CD4-positive, alpha-beta memory T cell (primary cell): Measurements from ENCODE around the gene THYN1. TPM values are rescaled to one million over a fixed set of nuclear protein-coding genes. Genes with fewer than 3 reads are reported as not detected.
A peak's percentile ranks its signal among the peaks of the same experiment; 100 is the strongest.

Experiments used
- CTCF ChIA-PET: fragments of 350-600 bp; sonication (Branson Sonifier 250); formaldehyde crosslinking; loops from one replicate; lab custom pipeline; 2021; ENCODE audit warnings: inconsistent platforms; ENCODE audit not compliant: partially characterized antibody; lab: Charles Lee
- POLR2A ChIA-PET: fragments of 350-600 bp; sonication (Branson Sonifier 250); formaldehyde crosslinking; loops from one replicate; lab custom pipeline; 2021; ENCODE audit not compliant: partially characterized antibody; lab: Charles Lee
- DNase-seq, 5 donors: peaks; one replicate each; pipeline versions ENCODE4 v3.0.0 to v3.0.0-alpha.2; 2020 to 2022; ENCODE audit warnings: mixed read lengths in 1 of 5
- H3K27ac ChIP-seq: one replicate; pipeline ENCODE4 v1.7.0; 2013; ENCODE audit warnings: low read depth, low read length
- H3K27me3 ChIP-seq: 2 replicates; pipeline ENCODE4 v1.7.0; 2013; ENCODE audit warnings: mild to moderate bottlenecking, low read length, moderate library complexity; ENCODE audit not compliant: insufficient read depth
- H3K36me3 ChIP-seq: 2 replicates; pipeline ENCODE4 v1.7.0; 2013; ENCODE audit warnings: mild to moderate bottlenecking, low read length, moderate library complexity; ENCODE audit not compliant: insufficient read depth
- H3K4me1 ChIP-seq: 2 replicates; pipeline ENCODE4 v1.7.0; 2013; ENCODE audit warnings: mild to moderate bottlenecking, low read length, moderate library complexity; ENCODE audit not compliant: insufficient read depth
- H3K4me3 ChIP-seq, 2 donors: one replicate each; pipeline ENCODE4 v1.7.0; 2013; ENCODE audit warnings: low read length in 2 of 2, mild to moderate bottlenecking in 1 of 2
- H3K9me3 ChIP-seq, 2 donors: one replicate each; pipeline ENCODE4 v1.7.0; 2013; ENCODE audit warnings: low read length in 2 of 2, control low read depth in 1 of 2; ENCODE audit not compliant: control insufficient read depth in 1 of 2
- H3K27ac Mint-ChIP-seq, 7 donors: one replicate each; pipeline ENCODE4 v1.8.0; 2020 to 2021; ENCODE audit warnings: mixed read lengths in 7 of 7, mild to moderate bottlenecking in 6 of 7, inconsistent platforms in 3 of 7, moderate library complexity in 3 of 7
- H3K27me3 Mint-ChIP-seq, 2 donors: one replicate each; pipeline ENCODE4 v1.8.0; 2020 to 2021; ENCODE audit warnings: mixed read lengths in 2 of 2
- H3K36me3 Mint-ChIP-seq, 2 donors: one replicate each; pipeline ENCODE4 v1.8.0; 2020 to 2021; ENCODE audit warnings: mixed read lengths in 2 of 2, inconsistent platforms in 1 of 2, mild to moderate bottlenecking in 1 of 2
- H3K4me1 Mint-ChIP-seq, 4 donors: one replicate each; pipeline ENCODE4 v1.8.0; 2020 to 2021; ENCODE audit warnings: mixed read lengths in 4 of 4, mild to moderate bottlenecking in 1 of 4
- H3K4me3 Mint-ChIP-seq, 8 donors: one replicate each; pipeline ENCODE4 v1.8.0; 2020 to 2021; ENCODE audit warnings: mixed read lengths in 8 of 8, mild to moderate bottlenecking in 7 of 8, moderate library complexity in 6 of 8, inconsistent platforms in 3 of 8
- H3K9me3 Mint-ChIP-seq, 8 donors: one replicate each; pipeline ENCODE4 v1.8.0; 2020 to 2021; ENCODE audit warnings: mixed read lengths in 8 of 8, mild to moderate bottlenecking in 5 of 8, inconsistent platforms in 3 of 8, moderate library complexity in 1 of 8
- intact Hi-C: fragments of 100-400 bp; cut with micrococcal nuclease; formaldehyde crosslinking; loops from one replicate; pipeline ENCODE4 v1.15.1; 2023
- polyA plus RNA-seq, 2 donors: library from polyadenylated mRNA; unstranded; fragments of 300-500 nt; fragmentation: Illumina TruSeq; gene quantifications; one replicate each; pipeline ENCODE4 v1.2.3, GENCODE V29; 2021
- total RNA-seq, 2 experiments: library from RNA; stranded (reverse); gene quantifications; one replicate each; pipeline ENCODE4 v1.2.3, GENCODE V29; 2021

Gene THYN1
- total and polyA plus RNA-seq, 4 experiments from 2014 or later, result 59.3 to 163 (median 94.5) TPM

- H3K4me3 Mint-ChIP-seq, result no peak overlapping the region
- ChIA-PET CTCF (interaction anchor here (1.0 to 1.4 kb wide), 3 partner anchors 10 to 20 kb away, joined by 3 to 4 read pairs (median 3); partner anchors contain the start of genes ACAD8, THYN1 and VPS26B), POLR2A (interaction anchor here (0.6 to 2.8 kb wide), 3 partner anchors 9 to 63 kb away, joined by 3 to 17 read pairs (median 4); partner anchors contain the start of genes GLB1L3, NCAPD3 and VPS26B)
- peaks cover 35% of the 10 kb centered on the region for H3K36me3 ChIP-seq
- H3K27ac Mint-ChIP-seq, result no peak overlapping the region
- H3K9me3 Mint-ChIP-seq, result no peaks in the 10 kb centered on the region
- peaks cover 25 to 41% (median 30%) of the 10 kb centered on the region in 4 donors for H3K4me1 Mint-ChIP-seq
- H3K4me1 ChIP-seq, result peaks cover 30% of the 10 kb centered on the region
- DNase-seq, result no peak
- H3K36me3 Mint-ChIP-seq, result peaks cover 26 to 47% of the 10 kb centered on the region in 2 donors
- intact Hi-C loops, result no loop called here
- no peaks in the 10 kb centered on the region for H3K27me3 ChIP-seq
- no peak overlapping the region for H3K4me3 ChIP-seq
- H3K9me3 ChIP-seq, result no peaks in the 10 kb centered on the region
- no peaks in the 10 kb centered on the region for H3K27me3 Mint-ChIP-seq
- H3K27ac ChIP-seq, result no peak overlapping the region
Measured at GRCh38 chr11:134233729-134234179, 19.4 kb downstream of the THYN1 start.

GRCh38 chr11:134231958-134232659 is 21.0 kb downstream of the THYN1 start:
- H3K4me1 Mint-ChIP-seq, result peaks cover 41 to 58% (median 44%) of the 10 kb centered on the region in 4 donors
- no peak overlapping the region for H3K27ac ChIP-seq
- H3K4me3 Mint-ChIP-seq, result peak overlapping the region in 1 of 8 donors; percentile 39
- intact Hi-C loops, result no loop called here
- no peaks in the 10 kb centered on the region for H3K9me3 Mint-ChIP-seq
- H3K36me3 Mint-ChIP-seq, result peaks cover 14 to 35% of the 10 kb centered on the region in 2 donors
- H3K9me3 ChIP-seq, result no peaks in the 10 kb centered on the region
- DNase-seq, result no peak
- CTCF ChIA-PET, result interaction anchor here (0.7 kb wide), 1 partner anchor 12 kb away, joined by 3 read pairs; no protein-coding TSS in a partner anchor
- H3K27me3 Mint-ChIP-seq, result no peaks in the 10 kb centered on the region
- H3K4me3 ChIP-seq, result no peak overlapping the region
- H3K4me1 ChIP-seq, result peaks cover 45% of the 10 kb centered on the region
- POLR2A ChIA-PET, result no interaction called here
- H3K36me3 ChIP-seq, result peaks cover 23% of the 10 kb centered on the region
- H3K27me3 ChIP-seq, result no peaks in the 10 kb centered on the region
- peak overlapping the region in 2 of 7 donors; percentile 32 to 87 for H3K27ac Mint-ChIP-seq

GRCh38 chr11:134230339-134230738 is 22.8 kb downstream of the THYN1 start:
- Histone ChIP-seq H3K9me3 (no peaks in the 10 kb centered on the region), H3K36me3 (peaks cover 11% of the 10 kb centered on the region), H3K27me3 (no peaks in the 10 kb centered on the region), H3K27ac (no peak overlapping the region), H3K4me1 (peaks cover 62% of the 10 kb centered on the region), H3K4me3 (no peak overlapping the region)
- ChIA-PET POLR2A (no interaction called here), CTCF (no interaction called here)
- Mint-ChIP-seq H3K9me3 (peaks cover 0 to 2% (median 0%) of the 10 kb centered on the region in 8 donors), H3K4me3 (peak overlapping the region in 3 of 8 donors; percentile 9 to 58 (median 26)), H3K36me3 (peaks cover 6 to 31% of the 10 kb centered on the region in 2 donors), H3K4me1 (peaks cover 54 to 75% (median 62%) of the 10 kb centered on the region in 4 donors), H3K27me3 (no peaks in the 10 kb centered on the region), H3K27ac (peak overlapping the region; percentile 8 to 89 (median 61))
- no peak for DNase-seq
- intact Hi-C loops, result no loop called here

- DNase-seq, result no peak
- Mint-ChIP-seq H3K4me3 (peak overlapping the region in 5 of 8 donors; percentile 25 to 57 (median 26)), H3K27ac (peak overlapping the region in 6 of 7 donors; percentile 8 to 89 (median 38)), H3K36me3 (peaks cover 3 to 27% of the 10 kb centered on the region in 2 donors), H3K9me3 (peaks cover 0 to 2% (median 0%) of the 10 kb centered on the region in 8 donors), H3K4me1 (peaks cover 54 to 78% (median 65%) of the 10 kb centered on the region in 4 donors), H3K27me3 (no peaks in the 10 kb centered on the region)
- Histone ChIP-seq H3K4me3 (no peak overlapping the region), H3K27ac (no peak overlapping the region), H3K9me3 (no peaks in the 10 kb centered on the region), H3K36me3 (peaks cover under 1% of the 10 kb centered on the region), H3K4me1 (peaks cover 63% of the 10 kb centered on the region), H3K27me3 (no peaks in the 10 kb centered on the region)
- ChIA-PET CTCF (interaction anchor here (0.8 to 0.9 kb wide), 2 partner anchors 32 to 302 kb away, joined by 3 read pairs; no protein-coding TSS in a partner anchor), POLR2A (interaction anchor here (0.6 to 1.4 kb wide), 2 partner anchors 47 to 160 kb away, joined by 3 to 4 read pairs; partner anchors contain the start of genes GLB1L3 and JAM3)
- intact Hi-C loops, result no loop called here
Measured at GRCh38 chr11:134229126-134229790, 23.9 kb downstream of the THYN1 start.

- peaks cover 63% of the 10 kb centered on the region for H3K4me1 ChIP-seq
- H3K27ac Mint-ChIP-seq, result peak overlapping the region in 5 of 7 donors; percentile 25 to 72 (median 32)
- intact Hi-C loops, result no loop called here
Measured at GRCh38 chr11:134228625-134229024, 24.5 kb downstream of the THYN1 start.

GRCh38 chr11:134226806-134227325 is 26.3 kb downstream of the THYN1 start:
- Mint-ChIP-seq H3K27me3 (no peaks in the 10 kb centered on the region), H3K4me3 (peak overlapping the region in 7 of 8 donors; percentile 61 to 98 (median 94)), H3K4me1 (peaks cover 60 to 87% (median 74%) of the 10 kb centered on the region in 4 donors), H3K27ac (peak overlapping the region in 1 of 7 donors; percentile 48), H3K9me3 (peaks cover 0 to 3% (median 0%) of the 10 kb centered on the region in 8 donors), H3K36me3 (peaks cover 3 to 29% of the 10 kb centered on the region in 2 donors)
- Histone ChIP-seq H3K36me3 (no peaks in the 10 kb centered on the region), H3K4me3 (peak overlapping the region in 1 of 2 donors; percentile 18), H3K4me1 (peaks cover 71% of the 10 kb centered on the region), H3K27ac (no peak overlapping the region), H3K9me3 (no peaks in the 10 kb centered on the region), H3K27me3 (no peaks in the 10 kb centered on the region)
- DNase-seq, result no peak
- CTCF ChIA-PET, result interaction anchor here (0.6 to 5.0 kb wide), 6 partner anchors 14 to 176 kb away, joined by 3 to 38 read pairs (median 4); partner anchors contain the start of genes ACAD8 and THYN1
- POLR2A ChIA-PET, result interaction anchor here (1.3 to 4.2 kb wide), 2 partner anchors 25 to 30 kb away, joined by 3 to 92 read pairs; partner anchors contain the start of genes ACAD8 and THYN1
- intact Hi-C loops, result no loop called here

More at GRCh38 chr11:134228625-134229024, 24.5 kb downstream of the THYN1 start:
- DNase-seq, result peak in 3 of 5 donors; percentile 15 to 45 (median 16)
- no peaks in the 10 kb centered on the region for H3K27me3 Mint-ChIP-seq
- H3K27ac ChIP-seq, result no peak overlapping the region
- peaks cover 0 to 2% (median 0%) of the 10 kb centered on the region in 8 donors for H3K9me3 Mint-ChIP-seq
- no peaks in the 10 kb centered on the region for H3K36me3 ChIP-seq
- no peaks in the 10 kb centered on the region for H3K27me3 ChIP-seq
- POLR2A ChIA-PET, result interaction anchor here (1.4 kb wide), 1 partner anchor 160 kb away, joined by 3 read pairs; the partner anchor contains the start of gene JAM3
- peaks cover 3 to 33% of the 10 kb centered on the region in 2 donors for H3K36me3 Mint-ChIP-seq
- peaks cover 55 to 78% (median 70%) of the 10 kb centered on the region in 4 donors for H3K4me1 Mint-ChIP-seq
- no peak overlapping the region for H3K4me3 ChIP-seq
- H3K9me3 ChIP-seq, result no peaks in the 10 kb centered on the region
- CTCF ChIA-PET, result interaction anchor here (0.8 to 0.9 kb wide), 2 partner anchors 33 to 301 kb away, joined by 3 read pairs; no protein-coding TSS in a partner anchor
- H3K4me3 Mint-ChIP-seq, result peak overlapping the region in 5 of 8 donors; percentile 11 to 52 (median 36)
